HG03520 (cell line): ENCODE results near the gene BCAS3.
"Not testable (repeated sequence)": the region's sequence is repeated elsewhere in the genome, so short reads cannot be mapped to it uniquely, and the experiment has no call there.

ENCODE experiments used
- ATAC-seq: cut with Tn5 transposase; IDR thresholded peaks from one replicate; pipeline ENCODE4 v1.9.1; 2021; ENCODE audit warnings: mild to moderate bottlenecking, moderate library complexity; ENCODE audit not compliant: unreplicated experiment

Gene BCAS3

GRCh38 chr17:60744355-60744966, 66.8 kb downstream of the BCAS3 start:
- no peak for ATAC-seq

GRCh38 chr17:60745544-60745943, 67.9 kb downstream of the BCAS3 start:
- no peak for ATAC-seq

- ATAC-seq, result no peak
Measured at GRCh38 chr17:60747069-60747808, 69.6 kb downstream of the BCAS3 start.

GRCh38 chr17:60748204-60748603, 70.6 kb downstream of the BCAS3 start:
- no peak for ATAC-seq

- ATAC-seq, result no peak
Measured at GRCh38 chr17:60749050-60749449, 71.4 kb downstream of the BCAS3 start.

- no peak for ATAC-seq
Measured at GRCh38 chr17:60749708-60750107, 72.1 kb downstream of the BCAS3 start.

GRCh38 chr17:60750640-60751039, 73.0 kb downstream of the BCAS3 start:
- ATAC-seq, result no peak

- no peak for ATAC-seq
Measured at GRCh38 chr17:60751884-60752283, 74.2 kb downstream of the BCAS3 start.

GRCh38 chr17:60752873-60753577, 75.4 kb downstream of the BCAS3 start:
- no peak for ATAC-seq

- no peak for ATAC-seq
Measured at GRCh38 chr17:60754057-60754604, 76.5 kb downstream of the BCAS3 start.

- not testable (repeated sequence) for ATAC-seq
Measured at GRCh38 chr17:60756798-60757197, 79.1 kb downstream of the BCAS3 start.

GRCh38 chr17:60757437-60757836, 79.8 kb downstream of the BCAS3 start:
- ATAC-seq, result no peak

- ATAC-seq, result no peak
Measured at GRCh38 chr17:60759756-60760155, 82.1 kb downstream of the BCAS3 start.

GRCh38 chr17:60761301-60761700, 83.7 kb downstream of the BCAS3 start:
- not testable (repeated sequence) for ATAC-seq

GRCh38 chr17:60766778-60767190, 89.1 kb downstream of the BCAS3 start:
- ATAC-seq, result no peak

- ATAC-seq, result no peak
Measured at GRCh38 chr17:60767744-60768308, 90.2 kb downstream of the BCAS3 start.

- ATAC-seq, result no peak
Measured at GRCh38 chr17:60769327-60769726, 91.7 kb downstream of the BCAS3 start.

- no peak for ATAC-seq
Measured at GRCh38 chr17:60770946-60771422, 93.3 kb downstream of the BCAS3 start.

GRCh38 chr17:60771621-60772020, 94.0 kb downstream of the BCAS3 start:
- ATAC-seq, result not testable (repeated sequence)

- ATAC-seq, result no peak
Measured at GRCh38 chr17:60773552-60773951, 95.9 kb downstream of the BCAS3 start.

- no peak for ATAC-seq
Measured at GRCh38 chr17:60781880-60782412, 104.3 kb downstream of the BCAS3 start.
